HCT116 (cell line): Measurements from ENCODE around the gene GALNT16. TPM values are rescaled to one million over a fixed set of nuclear protein-coding genes. Genes with fewer than 3 reads are reported as not detected.

Experiments
- ATAC-seq: fragments of 200-7000 bp; cut with Tn5 transposase; 2 replicates; pipeline ENCODE4 v1.9.1; 2020; ENCODE audit warnings: mild to moderate bottlenecking, moderate library complexity
- BruUV-seq: library from RNA; stranded (reverse); fragments of 400-500 nt; replicated peaks from 2 replicates; lab custom pipeline; 2021; lab: Mats Ljungman, UMichigan
- CTCF ChIA-PET: fragments of 300-600 bp; sonication (Branson Sonifier 250); formaldehyde crosslinking; loops from one replicate; lab custom pipeline; 2021; ENCODE audit warnings: antibody characterized with exemption; lab: Charles Lee
- POLR2A ChIA-PET: fragments of 300-600, 350-600 bp; sonication (Branson Sonifier 250); formaldehyde crosslinking; loops from one replicate; lab custom pipeline; 2021; ENCODE audit warnings: antibody characterized with exemption; lab: Charles Lee
- RAD21 ChIA-PET, 2 experiments: fragments of 300-600 bp; sonication (Branson Sonifier 250); formaldehyde crosslinking; loops; one replicate each; lab custom pipeline; 2023; ENCODE audit warnings: low total read pairs in 2 of 2; ENCODE audit not compliant: uncharacterized antibody in 2 of 2, unreplicated experiment in 2 of 2, low non-redundant PET in 1 of 2; lab: Charles Lee
- DNase-seq: peaks from one replicate; pipeline ENCODE4 v3.0.0-alpha.2; 2010; ENCODE audit warnings: low read depth, low spot score
- H2AFZ ChIP-seq: fragments of 200-600 bp; shearing (Covaris generic), sonication (generic); 2 replicates; pipeline ENCODE4 v1.6.1; 2017; ENCODE audit warnings: low read depth, mixed run types, mixed read lengths, antibody characterized with exemption, low read length; ENCODE audit not compliant: poor library complexity, severe bottlenecking
- H3K27ac ChIP-seq: 2 replicates; pipeline ENCODE4 v1.5.1; 2012; ENCODE audit warnings: low read depth, low read length
- H3K27me3 ChIP-seq: fragments of 200-600 bp; sonication (generic); 2 replicates; pipeline ENCODE4 v1.6.1; 2016; ENCODE audit warnings: mixed run types, low read length, mixed read lengths; ENCODE audit not compliant: insufficient read depth
- H3K36me3 ChIP-seq, 2 experiments: fragments of 200-500 bp in 1 of 2; fragments of 200-600 bp in 1 of 2; sonication (Bioruptor generic) in 1 of 2; sonication (generic) in 1 of 2; 2 replicates each; pipeline versions ENCODE4 v1.5.1 to v1.6.1; 2014 to 2016; ENCODE audit warnings: low read length in 2 of 2, inconsistent platforms in 1 of 2, mixed read lengths in 1 of 2, mixed run types in 1 of 2; ENCODE audit not compliant: insufficient read depth in 2 of 2, control insufficient read depth in 1 of 2
- H3K4me1 ChIP-seq, 2 experiments: fragments of 200-600 bp in 1 of 2; sonication (generic) in 1 of 2; 2 replicates each; pipeline versions ENCODE4 v1.5.1 to v1.6.1; 2012 to 2017; ENCODE audit warnings: low read length in 2 of 2, inconsistent platforms in 1 of 2, mild to moderate bottlenecking in 1 of 2, mixed read lengths in 1 of 2, mixed run types in 1 of 2, moderate library complexity in 1 of 2; ENCODE audit not compliant: insufficient read depth in 2 of 2, control insufficient read depth in 1 of 2
- H3K4me2 ChIP-seq: fragments of 200-600 bp; sonication (generic); 2 replicates; pipeline ENCODE4 v1.6.1; 2017; ENCODE audit warnings: mixed run types, low read length, mixed read lengths
- H3K4me3 ChIP-seq, 2 experiments: fragments of 200-600 bp in 1 of 2; sonication (generic) in 1 of 2; replicated peaks in 1 of 2; 2 replicates each; pipeline ENCODE4 v1.5.1; 2011 to 2016; ENCODE audit warnings: low read length in 2 of 2, control low read depth in 1 of 2, low read depth in 1 of 2, mild to moderate bottlenecking in 1 of 2, mixed read lengths in 1 of 2, mixed run types in 1 of 2
- H3K79me2 ChIP-seq: fragments of 200-600 bp; sonication (generic); 2 replicates; pipeline ENCODE4 v1.6.1; 2017; ENCODE audit warnings: mild to moderate bottlenecking, mixed run types, low read length, moderate library complexity, mixed read lengths; ENCODE audit not compliant: insufficient read depth
- H3K9ac ChIP-seq: fragments of 200-600 bp; sonication (generic); 2 replicates; pipeline ENCODE4 v1.6.1; 2016; ENCODE audit warnings: low read length, mixed read lengths
- H3K9me2 ChIP-seq: fragments of 200-600 bp; sonication (generic), shearing (Covaris generic); 2 replicates; pipeline ENCODE4 v1.6.1; 2017; ENCODE audit warnings: mixed run types, mild to moderate bottlenecking, moderate library complexity; ENCODE audit not compliant: insufficient read depth
- H3K9me3 ChIP-seq, 2 experiments: fragments of 200-500 bp in 1 of 2; fragments of 200-600 bp in 1 of 2; sonication (Bioruptor generic) in 1 of 2; sonication (generic) in 1 of 2; 2 replicates each; pipeline ENCODE4 v1.6.1; 2014 to 2017; ENCODE audit warnings: low read length in 2 of 2, mixed read lengths in 2 of 2, inconsistent platforms in 1 of 2, low read depth in 1 of 2, mild to moderate bottlenecking in 1 of 2, mixed run types in 1 of 2, moderate library complexity in 1 of 2; ENCODE audit not compliant: control insufficient read depth in 1 of 2, insufficient read depth in 1 of 2
- H4K20me1 ChIP-seq: fragments of 200-600 bp; sonication (generic), shearing (Covaris generic); 2 replicates; pipeline ENCODE4 v1.6.1; 2017; ENCODE audit warnings: mixed run types, mild to moderate bottlenecking, moderate library complexity; ENCODE audit not compliant: insufficient read depth
- ATF3 ChIP-seq: IDR thresholded peaks from 2 replicates; pipeline ENCODE4 v1.6.1; 2012
- CEBPB ChIP-seq: IDR thresholded peaks from 2 replicates; pipeline ENCODE4 v1.6.1; 2012; ENCODE audit warnings: low read depth
- ELF1 ChIP-seq: IDR thresholded peaks from 2 replicates; pipeline ENCODE4 v1.6.1; 2012; ENCODE audit warnings: low read depth, borderline replicate concordance
- EZH2 ChIP-seq: fragments of 200-600 bp; sonication (generic); IDR thresholded peaks from 2 replicates; pipeline ENCODE4 v1.6.1; 2017; ENCODE audit warnings: antibody characterized with exemption, mixed run types
- EZH2phosphoT487 ChIP-seq: fragments of 200-600 bp; IDR thresholded peaks from 2 replicates; pipeline ENCODE4 v1.6.1; 2018; ENCODE audit warnings: antibody characterized with exemption, borderline replicate concordance
- FOSL1 ChIP-seq: IDR thresholded peaks from 2 replicates; pipeline ENCODE4 v1.6.1; 2012; ENCODE audit warnings: low read depth
- MAX ChIP-seq: IDR thresholded peaks from 2 replicates; pipeline ENCODE4 v1.6.1; 2012
- POLR2A ChIP-seq: IDR thresholded peaks from 2 replicates; pipeline ENCODE4 v1.7.0; 2011; ENCODE audit warnings: borderline replicate concordance; ENCODE audit not compliant: insufficient read depth, insufficient read length; ENCODE audit errors: extremely low read depth
- RAD21 ChIP-seq: IDR thresholded peaks from 2 replicates; pipeline ENCODE4 v1.6.1; 2012; ENCODE audit warnings: low read depth, mild to moderate bottlenecking
- SIN3A ChIP-seq: IDR thresholded peaks from 2 replicates; pipeline ENCODE4 v1.6.1; 2012; ENCODE audit warnings: low read depth
- SRF ChIP-seq: IDR thresholded peaks from 2 replicates; pipeline ENCODE4 v1.6.1; 2012; ENCODE audit warnings: low read depth
- TCF7L2 ChIP-seq: IDR thresholded peaks from 2 replicates; pipeline ENCODE4 v1.7.0; 2011; ENCODE audit warnings: borderline replicate concordance, inconsistent platforms; ENCODE audit not compliant: insufficient read depth, insufficient read length; ENCODE audit errors: extremely low read depth
- intact Hi-C: fragments of 100-400 bp; cut with micrococcal nuclease; formaldehyde crosslinking; loops from 2 replicates; pipeline ENCODE4 v1.10.0; 2022
- total RNA-seq: library from RNA; stranded (reverse); gene quantifications from one replicate; pipeline ENCODE4 v1.2.1, GENCODE V29; 2021; ENCODE audit not compliant: unreplicated experiment

Gene GALNT16
- total RNA-seq, 1 experiment from 2014 or later = 0.32 TPM

- intact Hi-C loops = no loop called here
- no peak for TF ChIP-seq SIN3A
- TF ChIP-seq MAX = no peak
- TF ChIP-seq TCF7L2 = no peak
- no peak for TF ChIP-seq FOSL1
- no peak for TF ChIP-seq RAD21
- no peak for TF ChIP-seq ATF3
- no peak for TF ChIP-seq POLR2A
- no peak for TF ChIP-seq ELF1
- TF ChIP-seq CEBPB = no peak
- no peak for TF ChIP-seq SRF
- TF ChIP-seq EZH2phosphoT487 = no peak
- no peak for TF ChIP-seq EZH2
- Histone ChIP-seq H3K4me1 (no peaks in the 10 kb centered on the region), H3K79me2 (no peaks in the 10 kb centered on the region), H3K4me2 (no peak overlapping the region), H3K4me3 (no peak overlapping the region), H3K27me3 (no peaks in the 10 kb centered on the region), H3K36me3 (no peaks in the 10 kb centered on the region), H3K9me2 (no peaks in the 10 kb centered on the region), H3K9me3 (no peaks in the 10 kb centered on the region), H4K20me1 (no peaks in the 10 kb centered on the region), H2AFZ (no peak overlapping the region), H3K27ac (no peak overlapping the region), H3K9ac (no peak overlapping the region)
- no peak for DNase-seq
- CTCF ChIA-PET = no interaction called here
- ATAC-seq = no peak
- RAD21 ChIA-PET = no interaction called here
- BruUV-seq = no TSS peak
- POLR2A ChIA-PET = no interaction called here
These were observed 20.9 kb downstream of the GALNT16 start for GRCh38 chr14:69280746-69281291.
